Epithelial cell of prostate (primary cell): Measurements from ENCODE around the gene SLC45A3.

Source experiments
- DNase-seq: peaks from one replicate; pipeline ENCODE4 v3.0.0-alpha.2; 2011; ENCODE audit warnings: low read depth, low spot score
- H3K27ac ChIP-seq: fragments of 450-650 bp; 2 replicates; pipeline ENCODE4 v1.5.1; 2017; ENCODE audit warnings: mild to moderate bottlenecking

Gene SLC45A3

GRCh38 chr1:205670611-205671430, 9.5 kb downstream of the SLC45A3 start:
- DNase-seq = no peak
- H3K27ac ChIP-seq = no peak overlapping the region

GRCh38 chr1:205670150-205670446, 10.2 kb downstream of the SLC45A3 start:
- H3K27ac ChIP-seq = no peak overlapping the region
- DNase-seq = no peak

- no peak for DNase-seq
- no peak overlapping the region for H3K27ac ChIP-seq
Measured at GRCh38 chr1:205669341-205670149, 10.8 kb downstream of the SLC45A3 start.

DNA sequence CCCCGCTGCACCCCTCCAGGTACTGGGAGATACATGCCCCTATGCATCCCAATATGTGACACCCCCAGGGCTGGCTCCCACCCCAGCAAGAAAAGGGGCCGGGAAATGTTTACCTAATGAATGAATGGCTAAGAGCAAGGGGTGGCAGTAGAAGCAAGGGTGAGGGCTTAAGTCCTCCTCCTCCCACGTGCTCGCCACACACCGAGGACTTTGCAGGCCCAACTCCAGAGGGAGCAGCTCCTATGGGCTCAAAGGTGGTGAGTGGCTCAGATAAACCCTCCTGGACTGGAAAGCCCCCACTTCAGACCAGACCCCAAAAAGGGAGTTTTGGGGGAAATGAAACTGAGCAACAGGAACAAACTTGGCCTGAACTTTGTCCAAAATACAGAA, 11.4 kb downstream of the SLC45A3 start:
- H3K27ac ChIP-seq = no peak overlapping the region

GRCh38 chr1:205667909-205668643, 12.2 kb downstream of the SLC45A3 start:
- no peak overlapping the region for H3K27ac ChIP-seq
- no peak for DNase-seq

More for the DNA sequence above, 11.4 kb downstream of the SLC45A3 start:
- no peak for DNase-seq

DNA sequence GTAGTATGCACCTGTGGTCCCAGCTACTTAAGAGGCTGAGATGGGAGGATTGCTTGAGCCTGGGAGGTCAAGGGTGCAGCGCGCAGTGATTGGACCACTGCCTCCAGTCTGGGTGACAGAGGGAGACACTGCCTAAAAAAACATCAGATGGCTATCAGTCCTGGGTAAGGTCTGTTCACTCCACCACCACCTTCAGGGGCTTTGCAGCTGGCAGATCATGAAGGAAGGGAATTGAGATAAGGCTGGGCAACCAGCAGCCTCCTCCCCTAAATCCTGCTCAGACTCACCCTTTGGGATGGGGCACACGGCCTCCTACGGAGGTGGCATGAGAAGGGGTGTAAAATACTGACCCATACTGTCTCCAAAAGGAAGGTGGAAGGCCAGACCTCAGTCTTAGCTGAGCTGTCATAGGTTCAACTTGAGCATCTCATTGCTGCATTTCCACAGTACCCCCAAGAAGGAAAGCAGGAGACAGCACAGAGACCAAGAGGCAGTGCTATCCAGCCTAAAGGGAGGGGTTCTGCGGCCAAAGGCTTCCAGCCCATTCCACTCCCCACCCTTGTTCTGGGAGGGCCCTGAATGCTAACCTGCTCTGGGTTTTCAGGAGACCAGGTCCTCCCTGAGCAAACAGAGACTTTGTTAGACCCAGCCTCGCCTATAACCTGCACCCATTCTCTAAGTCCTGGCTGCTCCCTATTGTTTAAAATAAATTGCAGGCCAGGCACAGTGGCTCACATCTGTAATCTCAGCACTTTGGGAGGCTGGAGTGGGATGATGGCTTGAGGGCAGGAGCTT, 13.7 kb downstream of the SLC45A3 start:
- H3K27ac ChIP-seq = no peak overlapping the region
- DNase-seq = no peak

DNA sequence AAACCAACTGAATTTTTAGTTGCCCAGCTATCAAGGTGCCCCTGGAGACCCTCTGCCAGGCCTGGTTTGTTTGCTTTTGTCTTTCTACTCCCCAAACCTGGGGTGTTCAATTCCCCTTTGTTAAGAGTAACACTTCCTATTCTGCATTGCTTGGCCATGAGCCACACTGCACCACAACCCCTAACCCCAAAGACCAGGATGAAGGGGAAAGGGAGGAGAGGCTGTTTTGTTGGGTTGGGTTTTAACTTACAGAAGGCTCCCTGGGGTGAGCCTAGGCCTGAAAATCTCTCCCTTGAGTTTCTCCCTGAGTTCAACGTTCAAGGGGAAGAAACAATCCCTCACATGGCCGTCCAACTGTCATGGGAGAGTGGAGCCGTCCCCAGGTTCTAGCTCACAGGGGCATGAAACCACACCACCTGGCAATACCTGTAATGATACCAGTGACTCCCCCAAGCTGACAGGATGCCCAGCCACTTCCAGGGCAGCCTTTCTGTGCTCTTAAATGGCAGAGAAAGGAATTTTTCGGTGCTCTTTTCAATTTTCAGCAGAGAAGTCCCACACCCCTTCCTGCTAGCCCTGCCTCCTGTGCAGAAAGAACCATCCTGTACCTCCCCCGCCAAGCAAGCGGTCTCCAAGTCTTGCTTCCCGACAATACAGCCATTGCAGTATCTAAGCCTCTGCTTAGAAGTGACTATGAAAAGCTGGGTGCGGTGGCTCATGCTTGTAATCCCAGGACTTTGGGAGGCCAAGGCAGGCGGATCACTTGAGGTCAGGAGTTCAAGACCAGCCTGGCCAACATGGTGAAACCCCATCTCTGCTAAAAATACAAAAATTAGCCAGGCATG, 14.9 kb downstream of the SLC45A3 start:
- no peak for DNase-seq
- no peak overlapping the region for H3K27ac ChIP-seq

DNA sequence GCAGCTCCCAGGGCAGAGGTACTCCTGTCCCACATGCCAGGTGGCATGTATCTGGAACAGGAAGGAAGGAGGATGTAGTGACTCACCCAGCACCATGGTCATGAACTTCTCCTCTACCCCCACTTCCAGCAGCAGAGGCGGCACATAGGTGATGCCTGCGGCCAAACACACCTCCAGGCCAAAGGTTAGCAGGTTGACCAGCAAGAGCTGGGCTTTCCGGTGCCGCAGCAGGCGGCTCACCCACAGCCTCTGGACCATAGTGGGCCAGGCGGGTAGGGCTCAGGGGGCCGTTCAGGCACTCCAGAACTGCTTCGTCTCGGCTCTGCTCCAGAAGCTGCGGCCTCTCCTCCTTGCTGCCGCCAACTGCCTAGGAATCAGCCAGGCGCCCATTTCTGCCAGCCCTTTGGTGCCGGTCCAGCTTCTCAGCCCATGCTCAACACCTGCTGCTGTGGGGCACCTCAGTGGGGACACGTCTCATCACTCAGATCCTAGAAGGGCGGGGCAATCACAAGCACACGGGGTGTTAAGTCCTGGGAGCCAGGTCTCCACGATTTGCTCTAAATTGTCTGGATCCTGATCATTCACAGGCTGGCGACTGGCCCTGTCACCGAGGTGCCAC, 15.8 kb downstream of the SLC45A3 start:
- H3K27ac ChIP-seq = no peak overlapping the region
- DNase-seq = peak; percentile 8

- DNase-seq = no peak
- H3K27ac ChIP-seq = no peak overlapping the region
Measured at GRCh38 chr1:205663286-205663936, 16.9 kb downstream of the SLC45A3 start.

GRCh38 chr1:205662791-205663190, 17.5 kb downstream of the SLC45A3 start:
- no peak for DNase-seq
- H3K27ac ChIP-seq = no peak overlapping the region

DNA sequence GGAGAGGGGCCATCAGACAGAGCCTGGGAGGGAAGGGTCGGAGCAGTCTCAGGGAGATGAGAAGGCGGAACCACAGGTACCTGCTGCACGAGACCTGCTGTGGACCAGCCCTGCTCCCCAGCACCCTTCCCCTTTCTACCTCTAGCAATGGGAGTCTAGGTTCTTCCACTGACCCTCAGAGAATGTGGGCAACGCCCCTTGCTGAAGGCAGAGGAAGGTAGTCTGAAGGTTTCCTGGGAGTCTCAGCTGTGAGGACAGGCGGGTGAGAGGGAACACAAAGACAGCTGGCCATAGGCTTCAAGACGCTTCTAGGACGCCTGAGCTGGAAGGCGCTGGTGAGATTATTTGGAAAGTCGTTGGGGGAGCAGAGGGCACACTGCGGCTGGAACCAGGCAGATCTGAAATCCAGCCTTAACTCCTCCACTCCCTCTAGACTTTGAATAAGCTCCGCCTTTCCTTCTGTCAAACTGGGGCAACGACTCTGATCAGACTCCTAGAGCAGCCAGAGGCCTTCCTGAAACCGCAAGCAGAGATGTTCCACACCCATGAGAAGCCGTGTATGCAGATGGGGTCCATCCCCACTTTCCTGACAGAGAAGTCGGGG, 18.1 kb downstream of the SLC45A3 start:
- DNase-seq = no peak
- no peak overlapping the region for H3K27ac ChIP-seq

DNA sequence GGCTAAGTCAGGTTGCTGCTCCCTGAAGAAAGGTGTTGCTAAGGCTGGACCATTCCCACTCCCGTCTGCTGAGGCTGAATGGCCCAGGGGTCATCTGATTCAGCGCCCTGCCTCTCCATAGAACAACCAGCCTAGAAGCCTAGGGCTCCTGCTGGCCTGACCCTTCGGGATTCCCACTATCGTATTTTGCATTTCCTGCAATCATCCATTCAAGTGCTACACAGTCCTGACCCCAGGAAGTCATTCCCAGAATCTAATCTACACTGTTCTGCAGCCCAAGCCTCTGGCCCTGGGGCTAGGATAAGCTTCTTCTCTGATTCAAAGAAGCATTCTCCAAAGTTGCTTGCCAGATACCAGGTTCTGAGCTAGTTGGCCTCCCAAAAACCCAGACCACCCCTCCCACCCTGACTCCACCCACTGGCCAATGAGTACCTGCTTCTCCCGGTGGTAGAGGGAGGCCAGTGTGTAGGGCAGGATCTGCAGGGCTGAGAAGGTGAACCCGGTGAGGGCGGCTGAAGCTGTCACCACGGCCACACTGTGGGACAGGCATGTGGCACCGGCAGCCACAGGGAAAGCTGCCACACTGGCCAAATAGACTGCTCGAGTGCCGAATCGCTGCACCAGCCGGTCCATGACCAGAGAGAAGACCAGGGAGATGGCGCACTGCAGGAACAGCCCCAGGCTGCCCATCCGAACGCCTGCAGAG, 18.7 kb downstream of the SLC45A3 start:
- no peak for DNase-seq
- H3K27ac ChIP-seq = no peak overlapping the region

GRCh38 chr1:205660361-205660760, 19.9 kb downstream of the SLC45A3 start:
- H3K27ac ChIP-seq = no peak overlapping the region
- no peak for DNase-seq

- H3K27ac ChIP-seq = no peak overlapping the region
- DNase-seq = no peak
Measured at GRCh38 chr1:205658943-205659581, 21.2 kb downstream of the SLC45A3 start.

DNA sequence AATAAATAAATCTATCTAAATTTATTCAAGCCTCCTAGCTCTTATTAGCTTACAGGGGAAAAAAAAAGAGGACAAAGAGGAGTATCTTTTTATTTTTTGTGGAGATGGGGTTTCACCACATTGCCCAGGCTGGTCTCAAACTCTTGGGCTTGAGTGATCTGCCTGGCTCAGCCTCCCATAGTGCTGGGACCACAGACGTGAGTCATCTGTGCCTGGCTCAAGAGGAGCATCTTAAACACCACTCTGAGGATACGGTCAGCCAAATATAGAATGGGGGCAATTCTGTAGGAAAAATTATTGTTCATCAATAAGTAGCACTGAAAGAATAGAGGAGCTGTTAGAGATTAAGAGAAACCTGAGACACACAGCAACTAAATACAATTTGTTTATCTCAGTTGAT, 24.1 kb downstream of the SLC45A3 start:
- no peak overlapping the region for H3K27ac ChIP-seq
- DNase-seq = no peak

GRCh38 chr1:205652984-205653383, 27.3 kb downstream of the SLC45A3 start:
- no peak for DNase-seq

GRCh38 chr1:205650241-205650640, 30.1 kb downstream of the SLC45A3 start:
- no peak for DNase-seq
- H3K27ac ChIP-seq = no peak overlapping the region

More at GRCh38 chr1:205652984-205653383, 27.3 kb downstream of the SLC45A3 start:
- no peak overlapping the region for H3K27ac ChIP-seq
